Uterus (tissue), 2 donors: ENCODE data around the gene GPR161.

Source experiments
- POLR2A ChIP-seq, 2 donors: fragments of 450-650 bp; IDR thresholded peaks; one replicate each; pipeline ENCODE4 v1.6.1; 2016; ENCODE audit warnings: antibody characterized with exemption in 2 of 2, mild to moderate bottlenecking in 1 of 2, moderate library complexity in 1 of 2
- TF ChIP-seq, protein P1 (sequence below), 4 experiments: fragments of 200-600 bp in 2 of 4; fragments of 450-650 bp in 2 of 4; sonication (generic) in 2 of 4; IDR thresholded peaks; one replicate each; pipeline ENCODE4 v1.5.1; 2016 to 2019; ENCODE audit warnings: antibody characterized with exemption in 4 of 4, mild to moderate bottlenecking in 2 of 4, moderate library complexity in 1 of 4

GRCh38 chr1:168091720-168092550 lies 44.8 kb downstream of the GPR161 start:
- TF ChIP-seq POLR2A (IDR thresholded peaks at IDR 0.05), result no peak
- TF ChIP-seq, protein P1, sequence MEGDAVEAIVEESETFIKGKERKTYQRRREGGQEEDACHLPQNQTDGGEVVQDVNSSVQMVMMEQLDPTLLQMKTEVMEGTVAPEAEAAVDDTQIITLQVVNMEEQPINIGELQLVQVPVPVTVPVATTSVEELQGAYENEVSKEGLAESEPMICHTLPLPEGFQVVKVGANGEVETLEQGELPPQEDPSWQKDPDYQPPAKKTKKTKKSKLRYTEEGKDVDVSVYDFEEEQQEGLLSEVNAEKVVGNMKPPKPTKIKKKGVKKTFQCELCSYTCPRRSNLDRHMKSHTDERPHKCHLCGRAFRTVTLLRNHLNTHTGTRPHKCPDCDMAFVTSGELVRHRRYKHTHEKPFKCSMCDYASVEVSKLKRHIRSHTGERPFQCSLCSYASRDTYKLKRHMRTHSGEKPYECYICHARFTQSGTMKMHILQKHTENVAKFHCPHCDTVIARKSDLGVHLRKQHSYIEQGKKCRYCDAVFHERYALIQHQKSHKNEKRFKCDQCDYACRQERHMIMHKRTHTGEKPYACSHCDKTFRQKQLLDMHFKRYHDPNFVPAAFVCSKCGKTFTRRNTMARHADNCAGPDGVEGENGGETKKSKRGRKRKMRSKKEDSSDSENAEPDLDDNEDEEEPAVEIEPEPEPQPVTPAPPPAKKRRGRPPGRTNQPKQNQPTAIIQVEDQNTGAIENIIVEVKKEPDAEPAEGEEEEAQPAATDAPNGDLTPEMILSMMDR (IDR thresholded peaks at IDR 0.05), result peak in 1 of 4 experiments; percentile 14
